ENCODE measurements around the gene ST6GAL1.

DNA sequence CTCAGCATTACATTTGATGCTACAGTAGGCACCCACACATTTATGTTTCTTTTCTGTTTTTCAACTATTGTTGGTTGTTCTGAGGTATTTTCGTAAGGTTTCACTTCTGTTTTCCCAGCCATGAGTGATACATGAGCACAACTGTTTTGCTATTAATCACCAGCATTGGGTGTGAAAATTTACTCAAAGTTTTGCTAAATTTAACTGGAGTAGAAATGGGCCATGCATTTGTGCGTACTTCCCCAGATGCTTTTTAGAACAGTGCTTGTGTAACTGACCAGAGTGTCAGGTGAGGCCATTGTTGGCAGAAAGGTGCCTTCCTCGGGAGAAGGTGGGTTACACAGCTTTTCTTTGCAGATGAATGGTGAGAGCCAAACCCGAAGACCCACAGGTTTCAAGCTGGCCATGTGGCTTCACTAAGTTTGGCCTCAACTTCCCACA is 70.4 kb downstream of the ST6GAL1 start:
- TF ChIP-seq SIN3B (IDR thresholded peaks at IDR 0.05; ENCODE audit: low read length) (no peak), TBL1XR1 (IDR thresholded peaks at IDR 0.05; ENCODE audit: borderline replicate concordance, low read length, partially characterized antibody) (no peak), YY1 (IDR thresholded peaks at IDR 0.05; ENCODE audit: insufficient read depth, insufficient replicate concordance, low read depth, low read length) (no peak), MXI1 (IDR thresholded peaks at IDR 0.05; ENCODE audit: borderline replicate concordance, low read depth, low read length) (no peak), SMC3 (IDR thresholded peaks at IDR 0.05; ENCODE audit: low read length) (no peak), MAZ (IDR thresholded peaks at IDR 0.05; ENCODE audit: borderline replicate concordance, low read depth, low read length) (no peak), MAZ (CRISPR knock-in tag; IDR thresholded peaks at IDR 0.05; ENCODE audit: low read depth) (no peak), CEBPG (CRISPR knock-in tag; IDR thresholded peaks at IDR 0.05) (no peak), POLR2A (IDR thresholded peaks at IDR 0.05; ENCODE audit: insufficient read depth in 1 of 2, low read depth in 2 of 2, low read length in 2 of 2) (no peak), HNRNPUL1 (IDR thresholded peaks at IDR 0.05; ENCODE audit: low read depth, low read length) (no peak)
- TF ChIP-seq, protein P1, sequence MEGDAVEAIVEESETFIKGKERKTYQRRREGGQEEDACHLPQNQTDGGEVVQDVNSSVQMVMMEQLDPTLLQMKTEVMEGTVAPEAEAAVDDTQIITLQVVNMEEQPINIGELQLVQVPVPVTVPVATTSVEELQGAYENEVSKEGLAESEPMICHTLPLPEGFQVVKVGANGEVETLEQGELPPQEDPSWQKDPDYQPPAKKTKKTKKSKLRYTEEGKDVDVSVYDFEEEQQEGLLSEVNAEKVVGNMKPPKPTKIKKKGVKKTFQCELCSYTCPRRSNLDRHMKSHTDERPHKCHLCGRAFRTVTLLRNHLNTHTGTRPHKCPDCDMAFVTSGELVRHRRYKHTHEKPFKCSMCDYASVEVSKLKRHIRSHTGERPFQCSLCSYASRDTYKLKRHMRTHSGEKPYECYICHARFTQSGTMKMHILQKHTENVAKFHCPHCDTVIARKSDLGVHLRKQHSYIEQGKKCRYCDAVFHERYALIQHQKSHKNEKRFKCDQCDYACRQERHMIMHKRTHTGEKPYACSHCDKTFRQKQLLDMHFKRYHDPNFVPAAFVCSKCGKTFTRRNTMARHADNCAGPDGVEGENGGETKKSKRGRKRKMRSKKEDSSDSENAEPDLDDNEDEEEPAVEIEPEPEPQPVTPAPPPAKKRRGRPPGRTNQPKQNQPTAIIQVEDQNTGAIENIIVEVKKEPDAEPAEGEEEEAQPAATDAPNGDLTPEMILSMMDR (CRISPR knock-in tag; IDR thresholded peaks at IDR 0.05), result no peak

All from HepG2 (cell line).